Fibroblast of the aortic adventitia (primary cell): ENCODE results near the gene SEL1L. TPM values are rescaled to one million over a fixed set of nuclear protein-coding genes. Genes with fewer than 3 reads are reported as not detected.
"Not testable (repeated sequence)": the region's sequence is repeated elsewhere in the genome, so short reads cannot be mapped to it uniquely, and the experiment has no call there.

Experiments used
- DNase-seq: peaks from one replicate; pipeline ENCODE4 v3.0.0-alpha.2; 2010; ENCODE audit warnings: low read depth
- H3K4me3 ChIP-seq: 2 replicates; pipeline ENCODE4 v1.5.1; 2011; ENCODE audit warnings: low read depth, mild to moderate bottlenecking, control low read depth, low read length, moderate library complexity
- CTCF ChIP-seq: IDR thresholded peaks from 2 replicates; pipeline ENCODE4 v1.5.1; 2011; ENCODE audit warnings: mild to moderate bottlenecking, low read length, control low read depth, inconsistent platforms; ENCODE audit not compliant: insufficient read depth
- total RNA-seq: library from RNA; depleted of rRNA; stranded (reverse); fragments of >200 nt; gene quantifications from 2 replicates; pipeline ENCODE4 v1.2.3, GENCODE V29; 2012; ENCODE audit warnings: low replicate concordance

Gene SEL1L
- total RNA-seq, 1 donor, result 112 TPM

GRCh38 chr14:81517798-81518398 is 15.8 kb downstream of the SEL1L start:
- no peak for DNase-seq
- TF ChIP-seq CTCF, result no peak
- H3K4me3 ChIP-seq, result no peak overlapping the region

- H3K4me3 ChIP-seq, result no peak overlapping the region
- DNase-seq, result peak; percentile 59
- no peak for TF ChIP-seq CTCF
Observed at GRCh38 chr14:81516986-81517797, 16.5 kb downstream of the SEL1L start.

GRCh38 chr14:81515927-81516326 is 17.7 kb downstream of the SEL1L start:
- not testable (repeated sequence) for DNase-seq, H3K4me3 ChIP-seq

- DNase-seq, H3K4me3 ChIP-seq: not testable (repeated sequence)
Observed at GRCh38 chr14:81512826-81513225, 20.8 kb downstream of the SEL1L start.

- TF ChIP-seq CTCF, result no peak
- no peak for DNase-seq
- H3K4me3 ChIP-seq, result no peak overlapping the region
Observed at GRCh38 chr14:81511111-81511904, 22.3 kb downstream of the SEL1L start.

GRCh38 chr14:81509838-81510452 is 23.7 kb downstream of the SEL1L start:
- no peak overlapping the region for H3K4me3 ChIP-seq
- peak; percentile 19 for DNase-seq
- TF ChIP-seq CTCF, result peak; percentile 1

- no peak for DNase-seq
- no peak for TF ChIP-seq CTCF
- H3K4me3 ChIP-seq, result no peak overlapping the region
Observed at GRCh38 chr14:81509321-81509720, 24.3 kb downstream of the SEL1L start.
